PC-3 (cell line): ENCODE data around the gene RET.

Experiments
- EZH2 ChIP-seq: fragments of 300-600 bp; sonication (generic); IDR thresholded peaks from one replicate; pipeline ENCODE4 v1.6.1; 2017; ENCODE audit warnings: antibody characterized with exemption, mild to moderate bottlenecking, low read length; ENCODE audit not compliant: unreplicated experiment
- TF ChIP-seq, protein P1 (sequence below): fragments of 300-600 bp; sonication (generic); conservative IDR thresholded peaks from 2 replicates; pipeline ENCODE4 v1.5.1; 2017; ENCODE audit warnings: antibody characterized with exemption, low read depth, mild to moderate bottlenecking, low read length

DNA sequence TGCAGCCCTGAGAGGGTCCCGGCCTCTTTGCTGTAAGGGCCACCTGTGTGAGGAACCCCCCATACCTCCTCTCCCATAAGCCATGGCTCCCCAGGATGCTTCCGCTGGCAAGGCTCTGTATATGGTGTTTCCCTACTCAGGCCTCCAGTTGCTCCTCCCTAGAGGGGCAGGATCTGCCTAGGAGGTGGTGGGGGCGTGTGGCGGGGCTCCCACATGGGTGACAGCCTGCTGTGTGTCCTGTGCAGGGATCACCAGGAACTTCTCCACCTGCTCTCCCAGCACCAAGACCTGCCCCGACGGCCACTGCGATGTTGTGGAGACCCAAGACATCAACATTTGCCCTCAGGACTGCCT, 35.7 kb downstream of the RET start:
- TF ChIP-seq, protein P1, sequence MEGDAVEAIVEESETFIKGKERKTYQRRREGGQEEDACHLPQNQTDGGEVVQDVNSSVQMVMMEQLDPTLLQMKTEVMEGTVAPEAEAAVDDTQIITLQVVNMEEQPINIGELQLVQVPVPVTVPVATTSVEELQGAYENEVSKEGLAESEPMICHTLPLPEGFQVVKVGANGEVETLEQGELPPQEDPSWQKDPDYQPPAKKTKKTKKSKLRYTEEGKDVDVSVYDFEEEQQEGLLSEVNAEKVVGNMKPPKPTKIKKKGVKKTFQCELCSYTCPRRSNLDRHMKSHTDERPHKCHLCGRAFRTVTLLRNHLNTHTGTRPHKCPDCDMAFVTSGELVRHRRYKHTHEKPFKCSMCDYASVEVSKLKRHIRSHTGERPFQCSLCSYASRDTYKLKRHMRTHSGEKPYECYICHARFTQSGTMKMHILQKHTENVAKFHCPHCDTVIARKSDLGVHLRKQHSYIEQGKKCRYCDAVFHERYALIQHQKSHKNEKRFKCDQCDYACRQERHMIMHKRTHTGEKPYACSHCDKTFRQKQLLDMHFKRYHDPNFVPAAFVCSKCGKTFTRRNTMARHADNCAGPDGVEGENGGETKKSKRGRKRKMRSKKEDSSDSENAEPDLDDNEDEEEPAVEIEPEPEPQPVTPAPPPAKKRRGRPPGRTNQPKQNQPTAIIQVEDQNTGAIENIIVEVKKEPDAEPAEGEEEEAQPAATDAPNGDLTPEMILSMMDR = no peak
- no peak for TF ChIP-seq EZH2
